ENCODE data around the gene FOLR3. TPM values are rescaled to one million over a fixed set of nuclear protein-coding genes. Genes with fewer than 3 reads are reported as not detected.

Gene FOLR3
- total RNA-seq, 1 experiment from 2014 or later, result not detected

DNA sequence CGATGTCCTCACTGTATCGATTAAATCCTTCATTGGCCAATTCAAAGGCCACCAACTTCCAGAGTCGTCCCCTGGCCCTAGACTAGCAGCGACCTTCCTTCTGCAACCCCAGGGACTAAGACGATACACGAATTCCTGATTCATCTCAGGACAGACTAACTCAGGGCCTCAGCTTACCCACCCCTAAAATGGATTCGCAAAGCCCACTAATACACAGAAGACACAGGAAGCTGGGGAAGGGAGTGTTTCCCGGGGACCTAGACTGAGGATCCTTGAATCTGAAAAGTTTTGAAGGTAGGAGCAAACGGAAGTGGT lies 32.9 kb upstream of the FOLR3 start:
- Histone ChIP-seq H3K36me3 (ENCODE audit: control insufficient read depth in 1 of 2, insufficient read depth in 2 of 2, low read length in 2 of 2) (peaks cover 8 to 15% of the 10 kb centered on the region in 2 experiments; a peak in 3 of 4 replicates), H3K79me2 (ENCODE audit: insufficient read depth, low read length) (peaks cover 36% of the 10 kb centered on the region), H3K4me3 (replicated peaks in 1 of 2; ENCODE audit: low read depth in 1 of 2, low read length in 2 of 2) (peak overlapping the region; percentile 89 to 99), H2AFZ (ENCODE audit: low read depth, low read length, poor library complexity, severe bottlenecking) (no peak overlapping the region), H3K27ac (ENCODE audit: low read depth, low read length) (peak overlapping the region; percentile 80), H3K9ac (ENCODE audit: low read length) (peak overlapping the region; percentile 95), H3K9me3 (ENCODE audit: control insufficient read depth in 1 of 2, insufficient read depth in 1 of 2, low read depth in 1 of 2, low read length in 2 of 2) (no peaks in the 10 kb centered on the region), H4K20me1 (ENCODE audit: insufficient read depth) (no peaks in the 10 kb centered on the region), H3K27me3 (ENCODE audit: insufficient read depth, low read length) (no peaks in the 10 kb centered on the region), H3K4me1 (ENCODE audit: control insufficient read depth in 1 of 2, insufficient read depth in 2 of 2, low read length in 2 of 2) (peaks cover 11 to 18% of the 10 kb centered on the region in 2 experiments; a peak in 3 of 4 replicates), H3K4me2 (ENCODE audit: low read length) (peak overlapping the region; percentile 90), H3K9me2 (ENCODE audit: insufficient read depth) (no peaks in the 10 kb centered on the region)
- no peak for DNase-seq (ENCODE audit: low read depth, low spot score)
- TF ChIP-seq EGR1 (IDR thresholded peaks at IDR 0.05; ENCODE audit: low read depth) (no peak), POLR2AphosphoS5 (IDR thresholded peaks at IDR 0.05; ENCODE audit: low read depth, low read length) (no peak), SP1 (IDR thresholded peaks at IDR 0.05; ENCODE audit: low read depth) (no peak), JUND (IDR thresholded peaks at IDR 0.05) (no peak), CEBPB (IDR thresholded peaks at IDR 0.05; ENCODE audit: low read depth) (no peak), EZH2phosphoT487 (IDR thresholded peaks at IDR 0.05; ENCODE audit: borderline replicate concordance) (no peak), FOSL1 (IDR thresholded peaks at IDR 0.05; ENCODE audit: low read depth) (no peak), POLR2A (IDR thresholded peaks at IDR 0.05; ENCODE audit: borderline replicate concordance, extremely low read depth, insufficient read depth, insufficient read length) (no peak), RAD21 (IDR thresholded peaks at IDR 0.05; ENCODE audit: low read depth) (no peak), ELF1 (IDR thresholded peaks at IDR 0.05; ENCODE audit: borderline replicate concordance, low read depth) (no peak), YY1 (IDR thresholded peaks at IDR 0.05; ENCODE audit: extremely low read depth, insufficient replicate concordance, low read depth, low read length) (no peak), ZNF274 (IDR thresholded peaks at IDR 0.05; ENCODE audit: low read depth, low read length) (no peak), SIN3A (IDR thresholded peaks at IDR 0.05; ENCODE audit: low read depth) (no peak), TCF7L2 (IDR thresholded peaks at IDR 0.05; ENCODE audit: borderline replicate concordance, extremely low read depth, insufficient read depth, insufficient read length) (no peak), CBX3 (IDR thresholded peaks at IDR 0.05; ENCODE audit: low read depth) (no peak)
- TF ChIP-seq, protein P1, sequence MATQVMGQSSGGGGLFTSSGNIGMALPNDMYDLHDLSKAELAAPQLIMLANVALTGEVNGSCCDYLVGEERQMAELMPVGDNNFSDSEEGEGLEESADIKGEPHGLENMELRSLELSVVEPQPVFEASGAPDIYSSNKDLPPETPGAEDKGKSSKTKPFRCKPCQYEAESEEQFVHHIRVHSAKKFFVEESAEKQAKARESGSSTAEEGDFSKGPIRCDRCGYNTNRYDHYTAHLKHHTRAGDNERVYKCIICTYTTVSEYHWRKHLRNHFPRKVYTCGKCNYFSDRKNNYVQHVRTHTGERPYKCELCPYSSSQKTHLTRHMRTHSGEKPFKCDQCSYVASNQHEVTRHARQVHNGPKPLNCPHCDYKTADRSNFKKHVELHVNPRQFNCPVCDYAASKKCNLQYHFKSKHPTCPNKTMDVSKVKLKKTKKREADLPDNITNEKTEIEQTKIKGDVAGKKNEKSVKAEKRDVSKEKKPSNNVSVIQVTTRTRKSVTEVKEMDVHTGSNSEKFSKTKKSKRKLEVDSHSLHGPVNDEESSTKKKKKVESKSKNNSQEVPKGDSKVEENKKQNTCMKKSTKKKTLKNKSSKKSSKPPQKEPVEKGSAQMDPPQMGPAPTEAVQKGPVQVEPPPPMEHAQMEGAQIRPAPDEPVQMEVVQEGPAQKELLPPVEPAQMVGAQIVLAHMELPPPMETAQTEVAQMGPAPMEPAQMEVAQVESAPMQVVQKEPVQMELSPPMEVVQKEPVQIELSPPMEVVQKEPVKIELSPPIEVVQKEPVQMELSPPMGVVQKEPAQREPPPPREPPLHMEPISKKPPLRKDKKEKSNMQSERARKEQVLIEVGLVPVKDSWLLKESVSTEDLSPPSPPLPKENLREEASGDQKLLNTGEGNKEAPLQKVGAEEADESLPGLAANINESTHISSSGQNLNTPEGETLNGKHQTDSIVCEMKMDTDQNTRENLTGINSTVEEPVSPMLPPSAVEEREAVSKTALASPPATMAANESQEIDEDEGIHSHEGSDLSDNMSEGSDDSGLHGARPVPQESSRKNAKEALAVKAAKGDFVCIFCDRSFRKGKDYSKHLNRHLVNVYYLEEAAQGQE (IDR thresholded peaks at IDR 0.05; ENCODE audit: low read depth), result no peak
- TF ChIP-seq, protein P2, sequence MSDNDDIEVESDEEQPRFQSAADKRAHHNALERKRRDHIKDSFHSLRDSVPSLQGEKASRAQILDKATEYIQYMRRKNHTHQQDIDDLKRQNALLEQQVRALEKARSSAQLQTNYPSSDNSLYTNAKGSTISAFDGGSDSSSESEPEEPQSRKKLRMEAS (IDR thresholded peaks at IDR 0.05), result no peak
- TF ChIP-seq, protein P3, sequence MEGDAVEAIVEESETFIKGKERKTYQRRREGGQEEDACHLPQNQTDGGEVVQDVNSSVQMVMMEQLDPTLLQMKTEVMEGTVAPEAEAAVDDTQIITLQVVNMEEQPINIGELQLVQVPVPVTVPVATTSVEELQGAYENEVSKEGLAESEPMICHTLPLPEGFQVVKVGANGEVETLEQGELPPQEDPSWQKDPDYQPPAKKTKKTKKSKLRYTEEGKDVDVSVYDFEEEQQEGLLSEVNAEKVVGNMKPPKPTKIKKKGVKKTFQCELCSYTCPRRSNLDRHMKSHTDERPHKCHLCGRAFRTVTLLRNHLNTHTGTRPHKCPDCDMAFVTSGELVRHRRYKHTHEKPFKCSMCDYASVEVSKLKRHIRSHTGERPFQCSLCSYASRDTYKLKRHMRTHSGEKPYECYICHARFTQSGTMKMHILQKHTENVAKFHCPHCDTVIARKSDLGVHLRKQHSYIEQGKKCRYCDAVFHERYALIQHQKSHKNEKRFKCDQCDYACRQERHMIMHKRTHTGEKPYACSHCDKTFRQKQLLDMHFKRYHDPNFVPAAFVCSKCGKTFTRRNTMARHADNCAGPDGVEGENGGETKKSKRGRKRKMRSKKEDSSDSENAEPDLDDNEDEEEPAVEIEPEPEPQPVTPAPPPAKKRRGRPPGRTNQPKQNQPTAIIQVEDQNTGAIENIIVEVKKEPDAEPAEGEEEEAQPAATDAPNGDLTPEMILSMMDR (IDR thresholded peaks at IDR 0.05 in 2 of 3, conservative IDR thresholded peaks at IDR 0.05 in 1 of 3; ENCODE audit: borderline replicate concordance in 1 of 3, insufficient read depth in 1 of 3, low read depth in 2 of 3, low read length in 2 of 3), result no peak
- TF ChIP-seq, protein P4, sequence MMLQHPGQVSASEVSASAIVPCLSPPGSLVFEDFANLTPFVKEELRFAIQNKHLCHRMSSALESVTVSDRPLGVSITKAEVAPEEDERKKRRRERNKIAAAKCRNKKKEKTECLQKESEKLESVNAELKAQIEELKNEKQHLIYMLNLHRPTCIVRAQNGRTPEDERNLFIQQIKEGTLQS (IDR thresholded peaks at IDR 0.05), result no peak
- TF ChIP-seq, protein P5, sequence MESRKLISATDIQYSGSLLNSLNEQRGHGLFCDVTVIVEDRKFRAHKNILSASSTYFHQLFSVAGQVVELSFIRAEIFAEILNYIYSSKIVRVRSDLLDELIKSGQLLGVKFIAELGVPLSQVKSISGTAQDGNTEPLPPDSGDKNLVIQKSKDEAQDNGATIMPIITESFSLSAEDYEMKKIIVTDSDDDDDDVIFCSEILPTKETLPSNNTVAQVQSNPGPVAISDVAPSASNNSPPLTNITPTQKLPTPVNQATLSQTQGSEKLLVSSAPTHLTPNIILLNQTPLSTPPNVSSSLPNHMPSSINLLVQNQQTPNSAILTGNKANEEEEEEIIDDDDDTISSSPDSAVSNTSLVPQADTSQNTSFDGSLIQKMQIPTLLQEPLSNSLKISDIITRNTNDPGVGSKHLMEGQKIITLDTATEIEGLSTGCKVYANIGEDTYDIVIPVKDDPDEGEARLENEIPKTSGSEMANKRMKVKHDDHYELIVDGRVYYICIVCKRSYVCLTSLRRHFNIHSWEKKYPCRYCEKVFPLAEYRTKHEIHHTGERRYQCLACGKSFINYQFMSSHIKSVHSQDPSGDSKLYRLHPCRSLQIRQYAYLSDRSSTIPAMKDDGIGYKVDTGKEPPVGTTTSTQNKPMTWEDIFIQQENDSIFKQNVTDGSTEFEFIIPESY (IDR thresholded peaks at IDR 0.05; ENCODE audit: extremely low read depth, insufficient replicate concordance, low read length), result no peak
- ATAC-seq, result no peak
- BruUV-seq (replicated peaks), result no TSS peak
- ChIA-PET CTCF (no interaction called here), RAD21 (ENCODE audit: low non-redundant PET in 1 of 2, low total read pairs in 2 of 2, uncharacterized antibody in 2 of 2, unreplicated experiment in 2 of 2) (interaction anchor here in 1 of 2 experiments (0.6 kb wide), 1 partner anchor 10 kb away, joined by 3 read pairs; the partner anchor contains the start of gene ANAPC15), POLR2A (no interaction called here)
- intact Hi-C loops (cut with micrococcal nuclease), result loop anchor here (5.0 kb wide), 1 partner anchor 120 kb away; the partner anchor contains the start of gene INPPL1

All from HCT116 (cell line).